ENCODE measurements around the gene EPHA2. TPM values are rescaled to one million over a fixed set of nuclear protein-coding genes. Genes with fewer than 3 reads are reported as not detected.

The EPHA2 gene
- total RNA-seq, 1 experiment from 2014 or later, result 91.6 TPM

GRCh38 chr1:16122916-16123315 lies 33.0 kb downstream of the EPHA2 start:
- intact Hi-C loops (cut with micrococcal nuclease; ENCODE audit: unreplicated experiment), result no loop called here
- TF ChIP-seq EZH2 (IDR thresholded peaks at IDR 0.05; ENCODE audit: borderline replicate concordance, low read depth, low read length, poor library complexity, severe bottlenecking) (no peak), CTCF (conservative IDR thresholded peaks at IDR 0.05; ENCODE audit: low read depth, low read length) (no peak)
- Histone ChIP-seq H3K9me3 (ENCODE audit: low read depth, low read length, poor library complexity, severe bottlenecking) (no peaks in the 10 kb centered on the region), H3K4me3 (ENCODE audit: low read depth, low read length, poor library complexity, severe bottlenecking) (no peak overlapping the region), H3K27me3 (replicated peaks; ENCODE audit: insufficient read depth, low read depth, low read length, poor library complexity) (no peaks in the 10 kb centered on the region), H3K27ac (ENCODE audit: low read depth, low read length, poor library complexity, severe bottlenecking) (peak overlapping the region; percentile 59), H3K36me3 (ENCODE audit: insufficient read depth, low read length, poor library complexity, severe bottlenecking) (peaks cover 21% of the 10 kb centered on the region), H3K4me1 (ENCODE audit: insufficient read depth, low read length, poor library complexity, severe bottlenecking) (peaks cover 51% of the 10 kb centered on the region)
- DNase-seq (ENCODE audit: low spot score), result peak; percentile 93
- ChIA-PET CTCF (no interaction called here), POLR2A (ENCODE audit: low non-redundant PET) (no interaction called here)
- no TSS peak for BruUV-seq (replicated peaks)

- H3K4me1 ChIP-seq (ENCODE audit: insufficient read depth, low read length, poor library complexity, severe bottlenecking), result peaks cover 46% of the 10 kb centered on the region
- ChIA-PET POLR2A (ENCODE audit: low non-redundant PET) (no interaction called here), CTCF (no interaction called here)
- H3K27ac ChIP-seq (ENCODE audit: low read depth, low read length, poor library complexity, severe bottlenecking), result peak overlapping the region; percentile 59
- no peaks in the 10 kb centered on the region for H3K27me3 ChIP-seq (replicated peaks; ENCODE audit: insufficient read depth, low read depth, low read length, poor library complexity)
- no peak for TF ChIP-seq EZH2 (IDR thresholded peaks at IDR 0.05; ENCODE audit: borderline replicate concordance, low read depth, low read length, poor library complexity, severe bottlenecking)
- TF ChIP-seq CTCF (conservative IDR thresholded peaks at IDR 0.05; ENCODE audit: low read depth, low read length), result no peak
- intact Hi-C loops (cut with micrococcal nuclease; ENCODE audit: unreplicated experiment), result no loop called here
- H3K9me3 ChIP-seq (ENCODE audit: low read depth, low read length, poor library complexity, severe bottlenecking), result no peaks in the 10 kb centered on the region
- peaks cover 16% of the 10 kb centered on the region for H3K36me3 ChIP-seq (ENCODE audit: insufficient read depth, low read length, poor library complexity, severe bottlenecking)
- no peak overlapping the region for H3K4me3 ChIP-seq (ENCODE audit: low read depth, low read length, poor library complexity, severe bottlenecking)
- BruUV-seq (replicated peaks), result no TSS peak
- DNase-seq (ENCODE audit: low spot score), result no peak
These were observed 33.5 kb downstream of the EPHA2 start for GRCh38 chr1:16122350-16122881.

- BruUV-seq (replicated peaks), result no TSS peak
- DNase-seq (ENCODE audit: low spot score), result no peak
- H3K27ac ChIP-seq (ENCODE audit: low read depth, low read length, poor library complexity, severe bottlenecking), result no peak overlapping the region
- intact Hi-C loops (cut with micrococcal nuclease; ENCODE audit: unreplicated experiment), result no loop called here
- ChIA-PET POLR2A (ENCODE audit: low non-redundant PET) (interaction anchor here (0.6 kb wide), 1 partner anchor 1159 kb away, joined by 3 read pairs; no protein-coding TSS in a partner anchor), CTCF (interaction anchor here (0.6 kb wide), 1 partner anchor 38 kb away, joined by 5 read pairs; no protein-coding TSS in a partner anchor)
- peaks cover 6% of the 10 kb centered on the region for H3K36me3 ChIP-seq (ENCODE audit: insufficient read depth, low read length, poor library complexity, severe bottlenecking)
- H3K4me3 ChIP-seq (ENCODE audit: low read depth, low read length, poor library complexity, severe bottlenecking), result no peak overlapping the region
- no peaks in the 10 kb centered on the region for H3K9me3 ChIP-seq (ENCODE audit: low read depth, low read length, poor library complexity, severe bottlenecking)
- H3K27me3 ChIP-seq (replicated peaks; ENCODE audit: insufficient read depth, low read depth, low read length, poor library complexity), result no peaks in the 10 kb centered on the region
- H3K4me1 ChIP-seq (ENCODE audit: insufficient read depth, low read length, poor library complexity, severe bottlenecking), result peaks cover 38% of the 10 kb centered on the region
- TF ChIP-seq CTCF (conservative IDR thresholded peaks at IDR 0.05; ENCODE audit: low read depth, low read length) (no peak), EZH2 (IDR thresholded peaks at IDR 0.05; ENCODE audit: borderline replicate concordance, low read depth, low read length, poor library complexity, severe bottlenecking) (no peak)
These were observed 34.9 kb downstream of the EPHA2 start for GRCh38 chr1:16120940-16121410.
